GM13977 (cell line): Measurements from ENCODE around the gene NSF.
"Not testable (repeated sequence)": the region's sequence is repeated elsewhere in the genome, so short reads cannot be mapped to it uniquely, and the experiment has no call there.

Experiments
- DNase-seq: peaks from one replicate; pipeline ENCODE4 v3.0.0; 2012; ENCODE audit warnings: low spot score
- CTCF ChIP-seq: IDR thresholded peaks from 2 replicates; pipeline ENCODE4 v1.5.1; 2012; ENCODE audit warnings: mild to moderate bottlenecking, control low read depth; ENCODE audit not compliant: insufficient read depth; ENCODE audit errors: extremely low read depth, missing control alignments
- in situ Hi-C: fragments of 300-500 bp; cut with MboI; formaldehyde crosslinking; loops from one replicate; pipeline ENCODE4 v1.12.0; 2022; ENCODE audit warnings: low sequenced_read_pairs, low pct_unique_long_range_greater_than_20kb, mixed read lengths, inconsistent platforms; ENCODE audit not compliant: unreplicated experiment

Gene NSF

GRCh38 chr17:46791531-46791930 lies 201.1 kb downstream of the NSF start:
- in situ Hi-C loops = loop anchor here (25.0 kb wide), 2 partner anchors 96 to 1204 kb away; no protein-coding TSS in a partner anchor
- no peak for DNase-seq
- TF ChIP-seq CTCF = no peak

- in situ Hi-C loops = loop anchor here (25.0 kb wide), 2 partner anchors 95 to 1205 kb away; no protein-coding TSS in a partner anchor
Measured at GRCh38 chr17:46792071-46792470, 201.6 kb downstream of the NSF start.

GRCh38 chr17:46793023-46793422 lies 202.6 kb downstream of the NSF start:
- in situ Hi-C loops = loop anchor here (25.0 kb wide), 2 partner anchors 94 to 1206 kb away; no protein-coding TSS in a partner anchor

More at GRCh38 chr17:46792071-46792470, 201.6 kb downstream of the NSF start:
- no peak for DNase-seq
- no peak for TF ChIP-seq CTCF

GRCh38 chr17:46793541-46793940 lies 203.1 kb downstream of the NSF start:
- TF ChIP-seq CTCF = no peak
- no peak for DNase-seq
- in situ Hi-C loops = loop anchor here (25.0 kb wide), 2 partner anchors 94 to 1206 kb away; no protein-coding TSS in a partner anchor

More at GRCh38 chr17:46793023-46793422, 202.6 kb downstream of the NSF start:
- DNase-seq = not testable (repeated sequence)

GRCh38 chr17:46794318-46794717 lies 203.8 kb downstream of the NSF start:
- TF ChIP-seq CTCF = no peak

GRCh38 chr17:46795379-46795952 lies 205.0 kb downstream of the NSF start:
- in situ Hi-C loops = loop anchor here (25.0 kb wide), 2 partner anchors 92 to 1208 kb away; no protein-coding TSS in a partner anchor
- TF ChIP-seq CTCF = no peak
- no peak for DNase-seq

More at GRCh38 chr17:46794318-46794717, 203.8 kb downstream of the NSF start:
- in situ Hi-C loops = loop anchor here (25.0 kb wide), 2 partner anchors 93 to 1207 kb away; no protein-coding TSS in a partner anchor
- no peak for DNase-seq

GRCh38 chr17:46796084-46796483 lies 205.6 kb downstream of the NSF start:
- no peak for TF ChIP-seq CTCF
- DNase-seq = no peak
- in situ Hi-C loops = loop anchor here (25.0 kb wide), 2 partner anchors 91 to 1209 kb away; no protein-coding TSS in a partner anchor
